ENCODE measurements around the gene TPST2.

- TF ChIP-seq CEBPB (IDR thresholded peaks at IDR 0.05; ENCODE audit: low read depth, low read length) (no peak), CTCF (conservative IDR thresholded peaks at IDR 0.05; ENCODE audit: low read depth, low read length) (no peak), MXI1 (IDR thresholded peaks at IDR 0.05; ENCODE audit: borderline replicate concordance, low read depth, low read length) (no peak), POLR2A (IDR thresholded peaks at IDR 0.05; ENCODE audit: low read depth, low read length) (no peak), RAD21 (IDR thresholded peaks at IDR 0.05; ENCODE audit: low read length) (no peak), NFE2L2 (IDR thresholded peaks at IDR 0.05; ENCODE audit: low read depth, low read length) (no peak), RFX5 (IDR thresholded peaks at IDR 0.05; ENCODE audit: low read depth, low read length) (no peak)
Observed at GRCh38 chr22:26570864-26571525, 18.9 kb downstream of the TPST2 start.
